ENCODE data around the gene AKAP13.

The AKAP13 gene

GRCh38 chr15:85588677-85589076 lies 208.3 kb downstream of the AKAP13 start:
- Histone ChIP-seq H3K4me1 (ENCODE audit: control insufficient read depth, insufficient read depth, low read length) (no peaks in the 10 kb centered on the region), H3K9ac (ENCODE audit: low read depth, low read length) (no peak overlapping the region), H3K27me3 (ENCODE audit: control insufficient read depth, insufficient read depth, low read length) (no peaks in the 10 kb centered on the region), H3K9me3 (ENCODE audit: control insufficient read depth, insufficient read depth, low read length) (no peaks in the 10 kb centered on the region), H3K4me3 (ENCODE audit: low read depth, low read length) (no peak overlapping the region), H3K36me3 (ENCODE audit: control insufficient read depth, insufficient read depth, low read length) (no peaks in the 10 kb centered on the region)

- no peaks in the 10 kb centered on the region for H3K36me3 ChIP-seq (ENCODE audit: control insufficient read depth, insufficient read depth, low read length)
- H3K9ac ChIP-seq (ENCODE audit: low read depth, low read length) = no peak overlapping the region
- H3K27me3 ChIP-seq (ENCODE audit: control insufficient read depth, insufficient read depth, low read length) = no peaks in the 10 kb centered on the region
- no peaks in the 10 kb centered on the region for H3K4me1 ChIP-seq (ENCODE audit: control insufficient read depth, insufficient read depth, low read length)
- no peaks in the 10 kb centered on the region for H3K9me3 ChIP-seq (ENCODE audit: control insufficient read depth, insufficient read depth, low read length)
- no peak overlapping the region for H3K4me3 ChIP-seq (ENCODE audit: low read depth, low read length)
Measured at GRCh38 chr15:85589851-85590250, 209.4 kb downstream of the AKAP13 start.

GRCh38 chr15:85591622-85592021 lies 211.2 kb downstream of the AKAP13 start:
- Histone ChIP-seq H3K9ac (ENCODE audit: low read depth, low read length) (no peak overlapping the region), H3K36me3 (ENCODE audit: control insufficient read depth, insufficient read depth, low read length) (no peaks in the 10 kb centered on the region), H3K4me3 (ENCODE audit: low read depth, low read length) (no peak overlapping the region), H3K9me3 (ENCODE audit: control insufficient read depth, insufficient read depth, low read length) (no peaks in the 10 kb centered on the region), H3K27me3 (ENCODE audit: control insufficient read depth, insufficient read depth, low read length) (no peaks in the 10 kb centered on the region), H3K4me1 (ENCODE audit: control insufficient read depth, insufficient read depth, low read length) (no peaks in the 10 kb centered on the region)

- no peaks in the 10 kb centered on the region for H3K9me3 ChIP-seq (ENCODE audit: control insufficient read depth, insufficient read depth, low read length)
- no peaks in the 10 kb centered on the region for H3K36me3 ChIP-seq (ENCODE audit: control insufficient read depth, insufficient read depth, low read length)
- no peak overlapping the region for H3K4me3 ChIP-seq (ENCODE audit: low read depth, low read length)
- no peak overlapping the region for H3K9ac ChIP-seq (ENCODE audit: low read depth, low read length)
- no peaks in the 10 kb centered on the region for H3K4me1 ChIP-seq (ENCODE audit: control insufficient read depth, insufficient read depth, low read length)
- H3K27me3 ChIP-seq (ENCODE audit: control insufficient read depth, insufficient read depth, low read length) = no peaks in the 10 kb centered on the region
Measured at GRCh38 chr15:85592148-85592547, 211.7 kb downstream of the AKAP13 start.

GRCh38 chr15:85593809-85594445 lies 213.5 kb downstream of the AKAP13 start:
- Histone ChIP-seq H3K36me3 (ENCODE audit: control insufficient read depth, insufficient read depth, low read length) (no peaks in the 10 kb centered on the region), H3K27me3 (ENCODE audit: control insufficient read depth, insufficient read depth, low read length) (no peaks in the 10 kb centered on the region), H3K9me3 (ENCODE audit: control insufficient read depth, insufficient read depth, low read length) (no peaks in the 10 kb centered on the region), H3K9ac (ENCODE audit: low read depth, low read length) (no peak overlapping the region), H3K4me3 (ENCODE audit: low read depth, low read length) (no peak overlapping the region), H3K4me1 (ENCODE audit: control insufficient read depth, insufficient read depth, low read length) (no peaks in the 10 kb centered on the region)

DNA sequence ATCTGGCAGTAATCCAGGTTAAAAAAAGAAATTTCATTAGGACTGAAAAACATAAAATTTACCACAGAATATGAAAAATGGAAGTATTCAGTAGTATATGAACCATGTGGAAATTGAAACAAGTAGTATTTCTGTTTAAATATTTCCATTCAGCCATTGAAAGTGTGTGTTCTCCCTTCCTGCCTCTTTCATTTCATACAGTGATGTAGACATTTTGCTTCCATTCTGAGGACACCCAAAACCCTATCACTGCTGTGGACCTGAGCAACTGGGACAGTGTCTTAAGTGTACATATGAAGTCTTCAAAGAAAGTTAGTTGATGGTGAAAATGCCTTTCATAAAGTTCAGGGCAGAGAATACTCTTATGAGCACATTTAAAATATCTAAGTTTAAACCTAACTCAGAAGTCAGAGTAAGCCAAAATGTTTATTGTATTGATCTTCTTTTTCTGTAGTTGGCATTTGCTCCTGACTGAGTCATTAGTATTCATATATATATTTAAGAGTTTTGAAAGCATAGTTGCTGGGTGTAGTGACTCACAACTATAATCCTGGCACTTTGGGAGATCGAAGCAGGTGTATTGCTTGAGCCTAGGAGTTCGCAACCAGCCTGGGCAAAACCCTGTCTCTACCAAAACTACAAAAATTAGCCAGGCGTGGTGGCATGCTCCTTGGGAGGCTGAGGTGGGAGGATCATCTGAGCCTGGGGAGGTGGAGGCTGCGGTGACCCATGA lies 215.6 kb downstream of the AKAP13 start:
- Histone ChIP-seq H3K9me3 (ENCODE audit: control insufficient read depth, insufficient read depth, low read length) (no peaks in the 10 kb centered on the region), H3K9ac (ENCODE audit: low read depth, low read length) (no peak overlapping the region), H3K27me3 (ENCODE audit: control insufficient read depth, insufficient read depth, low read length) (no peaks in the 10 kb centered on the region), H3K4me1 (ENCODE audit: control insufficient read depth, insufficient read depth, low read length) (no peaks in the 10 kb centered on the region), H3K36me3 (ENCODE audit: control insufficient read depth, insufficient read depth, low read length) (no peaks in the 10 kb centered on the region), H3K4me3 (ENCODE audit: low read depth, low read length) (no peak overlapping the region)

GRCh38 chr15:85597155-85597815 lies 216.9 kb downstream of the AKAP13 start:
- Histone ChIP-seq H3K27me3 (ENCODE audit: control insufficient read depth, insufficient read depth, low read length) (no peaks in the 10 kb centered on the region), H3K4me1 (ENCODE audit: control insufficient read depth, insufficient read depth, low read length) (no peaks in the 10 kb centered on the region), H3K36me3 (ENCODE audit: control insufficient read depth, insufficient read depth, low read length) (no peaks in the 10 kb centered on the region), H3K9ac (ENCODE audit: low read depth, low read length) (no peak overlapping the region), H3K9me3 (ENCODE audit: control insufficient read depth, insufficient read depth, low read length) (no peaks in the 10 kb centered on the region), H3K4me3 (ENCODE audit: low read depth, low read length) (no peak overlapping the region)

GRCh38 chr15:85598219-85598618 lies 217.8 kb downstream of the AKAP13 start:
- Histone ChIP-seq H3K4me3 (ENCODE audit: low read depth, low read length) (no peak overlapping the region), H3K27me3 (ENCODE audit: control insufficient read depth, insufficient read depth, low read length) (no peaks in the 10 kb centered on the region), H3K36me3 (ENCODE audit: control insufficient read depth, insufficient read depth, low read length) (no peaks in the 10 kb centered on the region), H3K4me1 (ENCODE audit: control insufficient read depth, insufficient read depth, low read length) (no peaks in the 10 kb centered on the region), H3K9me3 (ENCODE audit: control insufficient read depth, insufficient read depth, low read length) (no peaks in the 10 kb centered on the region), H3K9ac (ENCODE audit: low read depth, low read length) (no peak overlapping the region)

DNA sequence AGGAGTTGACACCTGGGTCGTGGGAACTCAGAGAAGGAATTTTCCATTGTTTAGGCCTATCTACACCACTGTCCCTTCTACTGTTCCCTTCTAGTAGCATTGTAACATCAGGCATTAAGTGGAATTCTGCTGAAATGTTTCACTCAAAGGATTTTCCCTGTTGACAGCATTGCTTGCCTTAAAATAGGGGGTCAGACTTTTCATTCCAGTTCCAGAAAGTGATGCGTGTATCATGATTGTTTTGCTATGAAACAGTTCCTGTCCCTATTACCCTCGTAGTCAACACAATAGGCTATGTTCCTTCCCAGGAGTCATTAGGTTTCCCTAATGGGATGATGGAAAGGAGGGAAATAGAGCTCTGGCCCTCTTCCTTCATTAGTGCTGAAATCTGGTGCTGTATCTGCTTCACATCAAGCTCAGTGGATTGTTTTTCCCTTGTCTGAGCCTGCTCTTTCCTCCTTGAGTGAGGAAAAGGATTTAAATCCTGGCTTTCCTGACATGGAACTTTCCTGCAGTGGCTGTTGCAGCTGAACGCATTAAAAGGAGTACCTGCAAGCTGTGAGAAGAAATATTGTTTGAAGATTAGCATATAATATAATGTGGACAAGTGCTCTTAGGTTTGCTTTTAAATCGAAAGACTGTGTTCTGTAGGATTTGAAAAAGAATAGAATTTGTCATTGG lies 218.5 kb downstream of the AKAP13 start:
- no peaks in the 10 kb centered on the region for H3K9me3 ChIP-seq (ENCODE audit: control insufficient read depth, insufficient read depth, low read length)
- H3K4me1 ChIP-seq (ENCODE audit: control insufficient read depth, insufficient read depth, low read length) = no peaks in the 10 kb centered on the region
- no peaks in the 10 kb centered on the region for H3K36me3 ChIP-seq (ENCODE audit: control insufficient read depth, insufficient read depth, low read length)
- no peak overlapping the region for H3K9ac ChIP-seq (ENCODE audit: low read depth, low read length)
- H3K27me3 ChIP-seq (ENCODE audit: control insufficient read depth, insufficient read depth, low read length) = no peaks in the 10 kb centered on the region
- H3K4me3 ChIP-seq (ENCODE audit: low read depth, low read length) = no peak overlapping the region

GRCh38 chr15:85600001-85600400 lies 219.6 kb downstream of the AKAP13 start:
- Histone ChIP-seq H3K27me3 (ENCODE audit: control insufficient read depth, insufficient read depth, low read length) (no peaks in the 10 kb centered on the region), H3K4me3 (ENCODE audit: low read depth, low read length) (no peak overlapping the region), H3K9me3 (ENCODE audit: control insufficient read depth, insufficient read depth, low read length) (no peaks in the 10 kb centered on the region), H3K4me1 (ENCODE audit: control insufficient read depth, insufficient read depth, low read length) (no peaks in the 10 kb centered on the region), H3K9ac (ENCODE audit: low read depth, low read length) (no peak overlapping the region), H3K36me3 (ENCODE audit: control insufficient read depth, insufficient read depth, low read length) (no peaks in the 10 kb centered on the region)

DNA sequence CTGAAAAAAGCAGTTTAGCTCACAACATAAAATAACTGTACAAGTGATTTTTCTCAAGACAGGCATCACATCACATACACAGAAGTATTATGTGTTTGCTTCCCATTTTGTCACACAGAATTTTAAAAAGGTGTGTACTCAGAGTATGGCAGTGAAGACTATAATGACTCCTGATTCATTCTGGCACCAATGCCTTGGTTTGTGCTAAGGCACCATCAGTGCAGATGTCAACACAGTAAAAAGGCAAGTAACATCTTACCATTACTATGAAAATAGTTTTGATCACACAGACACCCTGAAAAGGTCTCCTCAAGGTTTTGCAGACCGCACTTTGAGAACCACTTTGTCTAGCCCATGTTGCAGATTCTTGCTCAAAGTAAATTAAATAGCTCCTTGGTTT lies 222.8 kb downstream of the AKAP13 start:
- Histone ChIP-seq H3K27me3 (ENCODE audit: control insufficient read depth, insufficient read depth, low read length) (no peaks in the 10 kb centered on the region), H3K9me3 (ENCODE audit: control insufficient read depth, insufficient read depth, low read length) (no peaks in the 10 kb centered on the region), H3K4me1 (ENCODE audit: control insufficient read depth, insufficient read depth, low read length) (no peaks in the 10 kb centered on the region), H3K9ac (ENCODE audit: low read depth, low read length) (no peak overlapping the region), H3K36me3 (ENCODE audit: control insufficient read depth, insufficient read depth, low read length) (no peaks in the 10 kb centered on the region), H3K4me3 (ENCODE audit: low read depth, low read length) (no peak overlapping the region)

All from iPS-15b (cell line).